Progenitor cell of endocrine pancreas (in vitro differentiated cells): ENCODE data around the gene PSMC3IP. TPM values are rescaled to one million over a fixed set of nuclear protein-coding genes. Genes with fewer than 3 reads are reported as not detected.

Source experiments
- DNase-seq: peaks from one replicate; pipeline ENCODE4 v3.0.0; 2021; ENCODE audit warnings: low spot score; ENCODE audit not compliant: unreplicated experiment
- H3K27ac Mint-ChIP-seq: 2 replicates; pipeline ENCODE4 v1.8.0; 2021; ENCODE audit warnings: mild to moderate bottlenecking, moderate library complexity, mixed read lengths
- H3K27me3 Mint-ChIP-seq: 2 replicates; pipeline ENCODE4 v1.8.0; 2021; ENCODE audit warnings: mixed read lengths
- H3K36me3 Mint-ChIP-seq: 2 replicates; pipeline ENCODE4 v1.8.0; 2022; ENCODE audit warnings: mixed read lengths; ENCODE audit not compliant: insufficient read depth
- H3K4me1 Mint-ChIP-seq: 2 replicates; pipeline ENCODE4 v1.8.0; 2021; ENCODE audit warnings: low read depth, mixed read lengths
- H3K4me3 Mint-ChIP-seq: 2 replicates; pipeline ENCODE4 v1.8.0; 2021; ENCODE audit warnings: low read depth, mild to moderate bottlenecking, moderate library complexity, mixed read lengths
- H3K9me3 Mint-ChIP-seq: 2 replicates; pipeline ENCODE4 v1.8.0; 2021; ENCODE audit warnings: low read depth, mixed read lengths
- total RNA-seq: library from RNA; stranded (reverse); gene quantifications from 2 replicates; pipeline ENCODE4 v1.2.1, GENCODE V29; 2021
- TF ChIP-seq, protein P1 (sequence below): fragments of 200-600 bp; sonication (generic); IDR thresholded peaks from one replicate; pipeline ENCODE4 v1.5.0; 2021; ENCODE audit warnings: antibody characterized with exemption, mild to moderate bottlenecking; ENCODE audit not compliant: unreplicated experiment

The PSMC3IP gene
- total RNA-seq, 1 donor from 2014 or later = 19.6 TPM

DNA sequence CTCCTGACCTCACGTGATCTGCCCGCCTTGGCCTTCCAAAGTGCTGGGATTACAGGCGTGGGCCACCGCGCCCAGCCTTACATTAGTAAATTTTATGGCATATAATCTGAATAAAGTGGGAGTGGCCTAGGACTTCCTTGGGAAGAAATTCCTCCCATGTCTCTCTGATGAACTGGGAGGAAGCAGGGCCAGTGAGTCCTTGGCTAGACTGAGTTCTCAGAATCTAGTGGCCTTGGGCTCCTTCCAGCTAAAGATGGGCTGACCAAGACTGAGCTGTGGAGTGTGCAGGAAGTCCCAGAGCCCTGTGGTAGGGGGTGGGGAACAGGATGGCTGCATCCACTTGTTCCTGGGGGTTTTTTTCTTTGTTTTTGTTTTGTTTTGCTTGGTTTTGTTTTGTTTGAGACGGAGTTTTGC is 51.5 kb downstream of the PSMC3IP start:
- H3K4me1 Mint-ChIP-seq = peaks cover 19% of the 10 kb centered on the region
- H3K9me3 Mint-ChIP-seq = no peaks in the 10 kb centered on the region
- no peaks in the 10 kb centered on the region for H3K27me3 Mint-ChIP-seq
- TF ChIP-seq, protein P1, sequence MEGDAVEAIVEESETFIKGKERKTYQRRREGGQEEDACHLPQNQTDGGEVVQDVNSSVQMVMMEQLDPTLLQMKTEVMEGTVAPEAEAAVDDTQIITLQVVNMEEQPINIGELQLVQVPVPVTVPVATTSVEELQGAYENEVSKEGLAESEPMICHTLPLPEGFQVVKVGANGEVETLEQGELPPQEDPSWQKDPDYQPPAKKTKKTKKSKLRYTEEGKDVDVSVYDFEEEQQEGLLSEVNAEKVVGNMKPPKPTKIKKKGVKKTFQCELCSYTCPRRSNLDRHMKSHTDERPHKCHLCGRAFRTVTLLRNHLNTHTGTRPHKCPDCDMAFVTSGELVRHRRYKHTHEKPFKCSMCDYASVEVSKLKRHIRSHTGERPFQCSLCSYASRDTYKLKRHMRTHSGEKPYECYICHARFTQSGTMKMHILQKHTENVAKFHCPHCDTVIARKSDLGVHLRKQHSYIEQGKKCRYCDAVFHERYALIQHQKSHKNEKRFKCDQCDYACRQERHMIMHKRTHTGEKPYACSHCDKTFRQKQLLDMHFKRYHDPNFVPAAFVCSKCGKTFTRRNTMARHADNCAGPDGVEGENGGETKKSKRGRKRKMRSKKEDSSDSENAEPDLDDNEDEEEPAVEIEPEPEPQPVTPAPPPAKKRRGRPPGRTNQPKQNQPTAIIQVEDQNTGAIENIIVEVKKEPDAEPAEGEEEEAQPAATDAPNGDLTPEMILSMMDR = no peak
- DNase-seq = no peak
- H3K4me3 Mint-ChIP-seq = no peak overlapping the region
- peaks cover 20% of the 10 kb centered on the region for H3K36me3 Mint-ChIP-seq
- no peak overlapping the region for H3K27ac Mint-ChIP-seq

DNA sequence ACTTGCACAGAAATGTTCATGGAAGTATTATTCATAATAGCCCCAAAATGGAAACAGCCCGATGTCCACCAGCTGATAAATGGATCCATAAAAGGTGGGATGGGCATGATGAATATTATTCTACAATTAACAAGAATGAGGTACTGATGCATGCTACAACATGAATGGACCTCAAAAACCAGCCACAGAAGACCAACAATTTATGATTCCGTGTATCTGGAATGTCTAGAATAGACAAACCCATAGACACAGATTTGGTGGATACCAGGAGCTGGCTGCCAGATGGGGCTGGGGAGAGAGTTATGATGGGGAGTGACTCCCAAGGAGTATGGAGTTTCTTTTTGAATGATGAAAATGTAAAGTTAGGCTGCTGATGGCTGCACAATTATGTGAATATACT is 52.3 kb downstream of the PSMC3IP start:
- Mint-ChIP-seq H3K4me1 (peaks cover 15% of the 10 kb centered on the region), H3K4me3 (no peak overlapping the region), H3K27ac (peak overlapping the region; percentile 10), H3K9me3 (no peaks in the 10 kb centered on the region), H3K36me3 (peaks cover 20% of the 10 kb centered on the region), H3K27me3 (no peaks in the 10 kb centered on the region)
- TF ChIP-seq, protein P1 = no peak
- no peak for DNase-seq

DNA sequence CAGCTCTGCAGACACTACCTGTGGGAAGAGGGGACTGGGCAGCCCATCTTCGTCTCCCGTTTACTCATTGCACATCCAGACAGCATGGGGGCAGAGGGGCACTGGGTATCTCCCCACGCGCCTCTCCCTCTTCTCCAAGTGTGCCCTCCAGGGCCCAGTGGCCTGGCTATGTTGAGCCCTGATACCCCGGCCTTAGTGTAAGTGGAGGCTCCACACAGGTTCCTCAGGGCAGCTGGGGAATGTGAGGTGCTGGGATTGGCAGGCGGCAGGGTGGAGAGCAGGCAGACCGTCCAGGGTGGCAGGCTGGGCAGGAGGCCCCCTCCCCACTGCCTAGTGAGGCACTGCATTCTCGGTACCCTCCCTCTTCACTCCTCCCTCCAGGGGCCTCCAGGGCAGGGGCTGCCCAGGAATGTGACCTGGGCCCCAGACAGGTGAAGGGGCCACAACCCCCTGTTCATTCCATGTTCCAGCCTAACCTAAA is 54.7 kb downstream of the PSMC3IP start:
- TF ChIP-seq, protein P1 = no peak
- Mint-ChIP-seq H3K27ac (no peak overlapping the region), H3K4me1 (peaks cover 27% of the 10 kb centered on the region), H3K9me3 (no peaks in the 10 kb centered on the region), H3K27me3 (no peaks in the 10 kb centered on the region), H3K36me3 (peaks cover 20% of the 10 kb centered on the region), H3K4me3 (no peak overlapping the region)
- DNase-seq = no peak

Other genes with a start within 250 kb of the PSMC3IP start
- gene STAT3, start 189.3 kb downstream of the PSMC3IP start, total RNA-seq = 41.2 and 42.2 TPM in 2 replicates
- gene CAVIN1, start 154.5 kb downstream of the PSMC3IP start, total RNA-seq = 1.1 and 1.8 TPM in 2 replicates
- gene ATP6V0A1, start 118.9 kb downstream of the PSMC3IP start, total RNA-seq = 86.3 and 90.5 TPM in 2 replicates
- 19.0 and 22.9 TPM in 2 replicates for gene NAGLU, start 41.5 kb downstream of the PSMC3IP start, total RNA-seq
- 1.4 and 2.4 TPM in 2 replicates for gene HSD17B1, start 24.8 kb downstream of the PSMC3IP start, total RNA-seq
- 60.0 and 66.9 TPM in 2 replicates for gene COASY, start 15.6 kb downstream of the PSMC3IP start, total RNA-seq
- gene MLX, start 10.6 kb downstream of the PSMC3IP start, total RNA-seq = 26.8 and 33.7 TPM in 2 replicates
- 66.2 and 80.5 TPM in 2 replicates for gene RETREG3, start 31.6 kb upstream of the PSMC3IP start, total RNA-seq
- 53.8 and 53.9 TPM in 2 replicates for gene TUBG1, start 32.0 kb upstream of the PSMC3IP start, total RNA-seq
- gene TUBG2, start 81.6 kb upstream of the PSMC3IP start, total RNA-seq = 26.9 and 31.3 TPM in 2 replicates
- gene PLEKHH3, start 99.3 kb upstream of the PSMC3IP start, total RNA-seq = 14.1 and 16.2 TPM in 2 replicates
- gene CCR10, start 104.1 kb upstream of the PSMC3IP start, total RNA-seq = 0.49 and 1.1 TPM in 2 replicates
- 2.3 and 2.5 TPM in 2 replicates for gene CNTNAP1, start 104.8 kb upstream of the PSMC3IP start, total RNA-seq
- 31.4 and 31.9 TPM in 2 replicates for gene EZH1, start 167.3 kb upstream of the PSMC3IP start, total RNA-seq
- gene RAMP2, start 183.5 kb upstream of the PSMC3IP start, total RNA-seq = 4.3 and 4.4 TPM in 2 replicates
- gene VPS25, start 195.7 kb upstream of the PSMC3IP start, total RNA-seq = 76.5 and 81.3 TPM in 2 replicates
- 5.8 and 6.3 TPM in 2 replicates for gene WNK4, start 202.9 kb upstream of the PSMC3IP start, total RNA-seq
- gene COA3, start 221.0 kb upstream of the PSMC3IP start, total RNA-seq = 84.9 and 85.4 TPM in 2 replicates
- gene CNTD1, start 221.1 kb upstream of the PSMC3IP start, total RNA-seq = not detected in 2 replicates
- gene BECN1, start 246.6 kb upstream of the PSMC3IP start, total RNA-seq = 63.4 and 67.1 TPM in 2 replicates